ENCODE results near the gene FRMD8.

Gene FRMD8

DNA sequence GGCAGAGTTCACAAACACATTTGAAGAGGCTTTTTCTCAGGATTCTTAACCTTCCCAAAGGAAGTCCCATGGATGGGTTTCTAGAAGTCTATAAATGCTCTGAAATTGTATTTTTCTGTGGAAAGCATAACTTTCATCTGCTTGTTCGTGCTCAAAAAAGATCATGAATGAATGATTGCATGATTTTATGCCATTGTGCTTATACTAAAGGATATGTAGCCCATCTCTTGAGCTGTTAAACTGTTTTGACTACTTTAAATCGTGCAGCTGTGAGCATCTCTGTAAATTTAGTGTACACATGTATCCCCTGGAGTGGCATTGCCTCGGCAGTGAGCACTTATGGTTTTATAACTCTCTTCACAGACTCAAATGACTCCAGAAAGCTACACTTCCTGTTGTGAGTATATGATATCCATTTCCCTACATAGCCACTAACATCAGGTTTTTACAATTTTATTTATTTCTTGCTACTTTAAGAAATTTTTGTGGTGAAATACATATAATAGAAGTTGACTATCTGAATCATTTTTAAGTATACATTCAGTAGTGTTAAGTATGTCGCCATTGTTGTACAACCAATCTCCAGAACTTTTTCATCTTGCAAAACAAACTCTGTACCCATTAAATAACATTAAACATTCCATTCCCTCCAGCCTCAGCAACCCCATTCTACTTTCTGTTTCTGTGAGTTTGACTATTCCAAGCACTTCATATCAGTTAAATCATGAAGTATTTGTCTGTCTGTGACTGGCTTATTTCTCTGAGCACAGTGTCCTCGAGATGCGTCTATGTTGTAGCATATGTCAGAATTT is 44.2 kb downstream of the FRMD8 start:
- Histone ChIP-seq H3K36me3 (ENCODE audit: insufficient read depth, low read length) (no peaks in the 10 kb centered on the region), H3K9me3 (ENCODE audit: low read depth, low read length) (no peaks in the 10 kb centered on the region), H3K27ac (peak overlapping the region; percentile 60), H3K4me3 (no peak overlapping the region), H3K9ac (ENCODE audit: insufficient read length) (no peak overlapping the region)
- DNase-seq (ENCODE audit: low read depth, low spot score): no peak
- TF ChIP-seq EZH2 (IDR thresholded peaks at IDR 0.05): no peak
- TF ChIP-seq FOXP2 (optimal IDR thresholded peaks at IDR 0.05; ENCODE audit: control extremely low read depth, extremely low read length, insufficient read depth): no peak
- no peak for TF ChIP-seq POLR2AphosphoS5 (IDR thresholded peaks at IDR 0.05; ENCODE audit: borderline replicate concordance, low read depth, low read length)

DNA sequence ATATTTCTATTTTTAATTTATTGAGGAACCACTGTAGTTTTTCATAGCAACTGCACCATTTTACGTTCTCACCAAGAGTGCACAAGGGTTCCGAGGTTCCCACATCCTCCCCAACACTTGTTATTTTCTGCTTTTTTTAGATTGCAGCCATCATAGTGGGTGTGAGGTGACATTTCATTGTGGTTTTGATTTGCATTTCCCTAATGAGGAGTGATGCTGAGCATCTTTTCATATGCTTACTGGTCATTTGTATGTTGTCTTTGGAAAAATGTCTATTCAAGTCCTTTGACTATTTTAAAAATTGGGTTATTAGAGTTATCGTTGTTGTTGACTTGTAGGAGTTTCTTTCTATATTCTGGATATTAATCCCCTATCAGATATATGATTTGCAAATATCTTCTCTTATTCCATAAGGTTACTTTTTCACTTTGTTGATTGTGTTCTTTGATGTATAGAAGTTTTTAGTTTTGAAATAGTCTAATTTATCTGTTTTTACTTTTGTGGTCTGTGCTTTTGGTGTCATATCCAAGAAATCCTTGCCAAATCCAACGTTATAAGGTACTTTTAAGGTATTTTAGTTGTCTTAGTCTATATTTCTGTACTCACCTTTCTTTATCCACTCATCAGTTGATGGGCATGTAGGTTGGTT is 45.1 kb downstream of the FRMD8 start:
- H3K4me3 ChIP-seq: no peak overlapping the region
- H3K9ac ChIP-seq (ENCODE audit: insufficient read length): no peak overlapping the region
- TF ChIP-seq EZH2 (IDR thresholded peaks at IDR 0.05): no peak
- TF ChIP-seq FOXP2 (optimal IDR thresholded peaks at IDR 0.05; ENCODE audit: control extremely low read depth, extremely low read length, insufficient read depth): no peak
- TF ChIP-seq POLR2AphosphoS5 (IDR thresholded peaks at IDR 0.05; ENCODE audit: borderline replicate concordance, low read depth, low read length): no peak
- H3K27ac ChIP-seq: no peak overlapping the region
- H3K9me3 ChIP-seq (ENCODE audit: low read depth, low read length): no peaks in the 10 kb centered on the region
- no peak for DNase-seq (ENCODE audit: low read depth, low spot score)
- no peaks in the 10 kb centered on the region for H3K36me3 ChIP-seq (ENCODE audit: insufficient read depth, low read length)

DNA sequence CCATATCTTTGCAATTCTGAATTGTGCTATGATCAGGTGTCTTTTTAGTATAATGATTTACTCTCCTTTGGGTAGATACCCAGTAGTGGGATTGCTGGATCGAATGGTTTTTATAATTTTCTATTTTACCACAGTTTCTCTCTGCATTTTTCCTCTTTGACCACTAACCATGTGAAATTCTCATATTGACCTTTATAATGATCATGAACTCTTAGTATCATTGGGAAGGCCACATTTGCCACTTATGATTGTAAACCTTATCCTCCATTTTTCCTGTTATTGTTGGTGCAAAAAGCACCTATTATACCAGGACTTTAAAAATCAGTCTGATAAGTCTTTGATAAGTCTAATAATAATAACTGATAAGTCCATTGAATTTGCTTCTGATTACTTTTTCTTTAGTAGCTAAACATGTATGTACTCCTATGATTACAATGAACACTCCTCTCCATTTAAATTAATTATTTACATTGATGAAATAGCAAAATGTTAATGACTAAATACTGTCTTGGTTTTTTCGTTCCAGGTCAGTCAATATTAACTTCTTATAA is 45.7 kb downstream of the FRMD8 start:
- Histone ChIP-seq H3K4me3 (no peak overlapping the region), H3K27ac (no peak overlapping the region), H3K36me3 (ENCODE audit: insufficient read depth, low read length) (no peaks in the 10 kb centered on the region), H3K9me3 (ENCODE audit: low read depth, low read length) (no peaks in the 10 kb centered on the region), H3K9ac (ENCODE audit: insufficient read length) (no peak overlapping the region)
- no peak for DNase-seq (ENCODE audit: low read depth, low spot score)
- no peak for TF ChIP-seq POLR2AphosphoS5 (IDR thresholded peaks at IDR 0.05; ENCODE audit: borderline replicate concordance, low read depth, low read length)
- TF ChIP-seq FOXP2 (optimal IDR thresholded peaks at IDR 0.05; ENCODE audit: control extremely low read depth, extremely low read length, insufficient read depth): no peak
- no peak for TF ChIP-seq EZH2 (IDR thresholded peaks at IDR 0.05)

DNA sequence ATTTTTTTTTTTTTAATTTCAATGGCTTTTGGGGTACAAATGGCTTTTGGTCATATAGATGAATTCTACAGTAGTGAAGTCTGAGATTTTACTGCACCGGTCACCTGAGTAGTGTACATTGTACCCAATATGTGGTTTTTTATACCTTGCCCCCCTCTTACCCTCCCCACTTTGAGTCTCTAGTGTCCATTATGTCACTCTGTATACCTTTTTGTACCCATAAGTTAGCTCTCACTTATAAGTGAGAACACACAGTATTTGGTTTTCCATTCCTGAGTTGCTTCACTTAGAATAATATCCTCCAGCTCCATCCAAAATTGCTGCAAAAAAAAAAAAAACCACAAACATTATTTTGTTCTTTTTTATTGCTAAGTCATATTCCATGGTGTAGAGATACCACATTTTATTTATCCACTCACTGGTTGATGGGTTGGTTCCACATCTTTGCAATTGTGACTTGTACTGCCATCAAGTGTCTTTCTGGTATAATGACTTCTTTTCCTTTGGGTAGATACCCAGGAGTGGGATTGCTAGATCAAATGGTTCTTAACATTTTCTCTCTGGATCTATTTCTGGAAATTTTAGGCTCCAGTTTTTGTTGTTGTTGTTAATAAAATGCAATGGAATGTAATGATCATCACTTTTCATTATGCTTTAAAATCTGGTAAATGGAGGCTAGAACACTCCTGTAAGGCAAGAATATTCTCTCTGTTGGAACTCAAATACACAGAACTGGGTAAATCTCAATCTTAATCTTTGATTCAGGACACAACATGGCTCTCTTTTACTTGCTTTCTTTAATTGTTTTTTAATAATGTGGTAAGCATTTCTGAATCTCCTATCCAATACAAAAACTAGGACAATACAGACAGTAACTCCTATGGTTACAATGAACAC is 46.5 kb downstream of the FRMD8 start:
- H3K27ac ChIP-seq: 0 out of 2 replicates have a peak overlapping the region, but pooled peaks have one; percentile 22
- no peak overlapping the region for H3K9ac ChIP-seq (ENCODE audit: insufficient read length)
- no peak overlapping the region for H3K4me3 ChIP-seq
- TF ChIP-seq FOXP2 (optimal IDR thresholded peaks at IDR 0.05; ENCODE audit: control extremely low read depth, extremely low read length, insufficient read depth): no peak
- no peak for TF ChIP-seq EZH2 (IDR thresholded peaks at IDR 0.05)
- TF ChIP-seq POLR2AphosphoS5 (IDR thresholded peaks at IDR 0.05; ENCODE audit: borderline replicate concordance, low read depth, low read length): no peak
- H3K36me3 ChIP-seq (ENCODE audit: insufficient read depth, low read length): no peaks in the 10 kb centered on the region
- H3K9me3 ChIP-seq (ENCODE audit: low read depth, low read length): no peaks in the 10 kb centered on the region
- DNase-seq (ENCODE audit: low read depth, low spot score): no peak

DNA sequence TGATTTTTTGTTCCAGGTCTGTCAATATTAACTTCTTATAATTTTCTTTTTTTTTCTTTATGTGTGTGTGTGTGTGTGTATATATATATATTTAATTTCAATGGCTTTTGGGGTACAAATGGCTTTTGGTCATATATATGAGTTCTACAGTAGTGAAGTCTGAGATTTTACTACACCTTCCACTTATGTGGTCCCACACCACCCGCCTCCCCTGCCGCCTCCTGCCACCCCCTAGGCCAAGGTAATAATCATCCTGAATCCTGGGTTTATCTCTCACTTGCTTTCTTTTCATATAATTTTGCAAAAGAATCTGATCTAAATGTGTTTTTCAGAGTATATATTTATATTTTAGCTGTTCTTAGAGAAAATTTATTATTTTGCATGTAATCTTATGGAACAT is 47.2 kb downstream of the FRMD8 start:
- H3K27ac ChIP-seq: no peak overlapping the region
- no peak overlapping the region for H3K9ac ChIP-seq (ENCODE audit: insufficient read length)
- H3K4me3 ChIP-seq: no peak overlapping the region
- DNase-seq (ENCODE audit: low read depth, low spot score): no peak
- no peaks in the 10 kb centered on the region for H3K36me3 ChIP-seq (ENCODE audit: insufficient read depth, low read length)
- TF ChIP-seq EZH2 (IDR thresholded peaks at IDR 0.05): no peak
- no peak for TF ChIP-seq POLR2AphosphoS5 (IDR thresholded peaks at IDR 0.05; ENCODE audit: borderline replicate concordance, low read depth, low read length)
- no peak for TF ChIP-seq FOXP2 (optimal IDR thresholded peaks at IDR 0.05; ENCODE audit: control extremely low read depth, extremely low read length, insufficient read depth)
- H3K9me3 ChIP-seq (ENCODE audit: low read depth, low read length): no peaks in the 10 kb centered on the region; the same call in 1 of the 2 replicates

GRCh38 chr11:65434057-65434666 is 47.7 kb downstream of the FRMD8 start:
- Histone ChIP-seq H3K9me3 (ENCODE audit: low read depth, low read length) (no peaks in the 10 kb centered on the region; the same call in 1 of the 2 replicates), H3K9ac (ENCODE audit: insufficient read length) (no peak overlapping the region), H3K27ac (no peak overlapping the region), H3K4me3 (no peak overlapping the region), H3K36me3 (ENCODE audit: insufficient read depth, low read length) (no peaks in the 10 kb centered on the region)
- TF ChIP-seq POLR2AphosphoS5 (IDR thresholded peaks at IDR 0.05; ENCODE audit: borderline replicate concordance, low read depth, low read length): no peak
- TF ChIP-seq EZH2 (IDR thresholded peaks at IDR 0.05): no peak
- no peak for TF ChIP-seq FOXP2 (optimal IDR thresholded peaks at IDR 0.05; ENCODE audit: control extremely low read depth, extremely low read length, insufficient read depth)
- DNase-seq (ENCODE audit: low read depth, low spot score): no peak

GRCh38 chr11:65434667-65435410 is 48.4 kb downstream of the FRMD8 start:
- TF ChIP-seq FOXP2 (optimal IDR thresholded peaks at IDR 0.05; ENCODE audit: control extremely low read depth, extremely low read length, insufficient read depth): no peak
- no peak for TF ChIP-seq EZH2 (IDR thresholded peaks at IDR 0.05)
- no peak for TF ChIP-seq POLR2AphosphoS5 (IDR thresholded peaks at IDR 0.05; ENCODE audit: borderline replicate concordance, low read depth, low read length)
- no peak for DNase-seq (ENCODE audit: low read depth, low spot score)
- Histone ChIP-seq H3K36me3 (ENCODE audit: insufficient read depth, low read length) (no peaks in the 10 kb centered on the region), H3K4me3 (no peak overlapping the region), H3K9me3 (ENCODE audit: low read depth, low read length) (no peaks in the 10 kb centered on the region; the same call in 1 of the 2 replicates), H3K9ac (ENCODE audit: insufficient read length) (no peak overlapping the region), H3K27ac (no peak overlapping the region)

Data from SK-N-MC (cell line).